Neural crest cell (in vitro differentiated cells): ENCODE results near the gene C5orf24. TPM values are rescaled to one million over a fixed set of nuclear protein-coding genes. Genes with fewer than 3 reads are reported as not detected.

ENCODE experiments used
- DNase-seq: peaks from one replicate; pipeline ENCODE4 v3.0.0; 2021; ENCODE audit warnings: low read depth, mixed read lengths, low spot score
- H3K27ac Mint-ChIP-seq: one replicate; pipeline ENCODE4 v1.8.0; 2021; ENCODE audit warnings: mild to moderate bottlenecking, mixed read lengths; ENCODE audit not compliant: unreplicated experiment
- H3K27me3 Mint-ChIP-seq: 2 replicates; pipeline ENCODE4 v1.8.0; 2021; ENCODE audit warnings: low read depth, mild to moderate bottlenecking, mixed read lengths
- H3K36me3 Mint-ChIP-seq: 2 replicates; pipeline ENCODE4 v1.8.0; 2021; ENCODE audit warnings: low read depth, mild to moderate bottlenecking, mixed read lengths
- H3K4me1 Mint-ChIP-seq: 2 replicates; pipeline ENCODE4 v1.8.0; 2021; ENCODE audit warnings: mixed read lengths
- H3K4me3 Mint-ChIP-seq: one replicate; pipeline ENCODE4 v1.8.0; 2021; ENCODE audit warnings: mild to moderate bottlenecking, mixed read lengths
- H3K9me3 Mint-ChIP-seq: 2 replicates; pipeline ENCODE4 v1.8.0; 2021; ENCODE audit warnings: mixed read lengths
- CTCF ChIP-seq: fragments of 200-600 bp; sonication (generic); conservative IDR thresholded peaks from 2 replicates; pipeline ENCODE4 v1.5.0; 2021; ENCODE audit warnings: antibody characterized with exemption, mild to moderate bottlenecking
- long read RNA-seq: library from polyadenylated mRNA; unstranded; transcript quantifications from one replicate; pipeline ENCODE4 v2.0.0, GENCODE V29; 2020
- total RNA-seq: library from RNA; stranded (reverse); gene quantifications from 2 replicates; pipeline ENCODE4 v1.2.1, GENCODE V29; 2021

Gene C5orf24
- 57.4 and 61.9 TPM in 2 replicates for total RNA-seq
- long read RNA-seq, full-length matches to known transcripts: 12 of 30 reads
- long read RNA-seq, partial matches to known transcripts: 0 of 30 reads
- long read RNA-seq, other reads (novel, unspliced or antisense): 18 of 30 reads

DNA sequence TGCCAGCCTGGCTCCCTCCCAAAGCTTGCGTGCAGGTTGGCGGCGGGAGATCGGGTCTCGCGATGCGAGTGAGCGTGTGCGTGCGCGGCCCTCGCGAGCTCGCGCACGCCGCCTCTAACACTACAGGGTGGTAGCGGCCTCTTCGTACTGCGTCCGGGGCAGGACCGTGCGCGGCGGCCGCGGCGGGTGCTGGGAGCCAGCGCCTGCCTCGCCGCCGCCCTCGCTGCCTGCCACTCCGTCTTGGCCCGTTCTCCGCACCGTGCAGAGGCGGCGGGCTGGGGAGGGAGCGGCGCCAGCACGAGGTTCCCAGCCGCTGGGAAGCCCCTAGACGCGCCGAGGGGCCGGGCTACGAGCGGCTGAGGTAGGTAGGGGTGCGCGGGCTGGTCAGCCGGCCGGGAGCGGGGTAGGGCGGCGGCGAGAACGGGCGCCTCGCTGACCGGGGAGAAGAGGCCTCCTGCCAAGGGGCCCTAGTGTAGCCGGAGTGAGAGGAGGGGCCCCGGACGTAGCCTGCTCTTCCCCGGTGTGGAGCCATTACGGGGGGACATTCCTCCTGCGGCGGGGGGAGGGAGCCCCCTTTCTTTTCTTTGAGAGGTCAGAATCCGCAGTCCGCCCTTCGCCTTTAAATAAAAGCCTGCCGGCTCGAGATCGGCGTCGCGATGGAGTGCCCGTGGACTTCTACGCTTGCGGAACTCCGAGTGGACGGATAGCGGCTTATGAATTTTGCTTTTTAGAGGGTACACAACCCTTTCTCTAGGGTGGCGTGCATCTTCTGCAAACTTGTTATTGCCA lies at the start of gene C5orf24:
TSS of gene C5orf24 (plus strand) at position 117 of the 789 bp plus-strand sequence. CDS start 8,933 bp downstream, outside the sequence.
- peak within 1 kb of the TSS; percentile 98 for H3K27ac Mint-ChIP-seq
- H3K27me3 Mint-ChIP-seq: no peaks in the 10 kb centered on the region
- H3K36me3 Mint-ChIP-seq: peaks cover 10% of the 10 kb centered on the region

GRCh38 chr5:134798468-134798867 lies 47.3 kb upstream of the C5orf24 start:
- H3K9me3 Mint-ChIP-seq: no peaks in the 10 kb centered on the region
- no peaks in the 10 kb centered on the region for H3K4me1 Mint-ChIP-seq
- no peak for DNase-seq
- peaks cover 18% of the 10 kb centered on the region for H3K36me3 Mint-ChIP-seq
- no peak overlapping the region for H3K4me3 Mint-ChIP-seq
- H3K27ac Mint-ChIP-seq: no peak overlapping the region
- H3K27me3 Mint-ChIP-seq: no peaks in the 10 kb centered on the region
- TF ChIP-seq CTCF: no peak

More for the DNA sequence above, at the start of gene C5orf24:
- no peak for TF ChIP-seq CTCF
- H3K4me3 Mint-ChIP-seq: peak within 1 kb of the TSS; percentile 96
- no peaks in the 10 kb centered on the region for H3K9me3 Mint-ChIP-seq
- peaks cover 22% of the 10 kb centered on the region for H3K4me1 Mint-ChIP-seq
- DNase-seq: peak; percentile 78

DNA sequence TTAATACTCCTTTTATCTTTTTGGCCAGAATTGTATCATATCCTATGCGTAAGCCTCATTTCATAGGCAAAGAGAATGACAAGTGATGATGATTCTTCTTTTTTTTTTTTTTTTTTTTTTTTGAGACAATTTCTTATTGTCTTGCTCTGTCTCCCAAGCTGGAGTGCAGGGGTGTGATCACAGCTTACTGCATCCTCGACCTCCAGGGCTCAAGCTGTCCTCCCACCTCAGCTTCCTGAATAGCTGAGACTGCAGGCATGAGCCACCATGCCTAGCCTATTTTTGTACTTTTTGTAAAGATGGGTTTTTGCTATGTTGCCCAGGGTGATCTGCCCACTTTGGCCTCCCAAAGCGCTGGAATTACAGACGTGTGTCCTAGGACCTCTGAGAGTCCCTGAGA lies 41.9 kb upstream of the C5orf24 start:
- H3K27me3 Mint-ChIP-seq: no peaks in the 10 kb centered on the region
- no peak overlapping the region for H3K4me3 Mint-ChIP-seq
- TF ChIP-seq CTCF: no peak
- no peak overlapping the region for H3K27ac Mint-ChIP-seq
- no peaks in the 10 kb centered on the region for H3K9me3 Mint-ChIP-seq
- no peak for DNase-seq
- H3K4me1 Mint-ChIP-seq: no peaks in the 10 kb centered on the region
- H3K36me3 Mint-ChIP-seq: peaks cover 6% of the 10 kb centered on the region

DNA sequence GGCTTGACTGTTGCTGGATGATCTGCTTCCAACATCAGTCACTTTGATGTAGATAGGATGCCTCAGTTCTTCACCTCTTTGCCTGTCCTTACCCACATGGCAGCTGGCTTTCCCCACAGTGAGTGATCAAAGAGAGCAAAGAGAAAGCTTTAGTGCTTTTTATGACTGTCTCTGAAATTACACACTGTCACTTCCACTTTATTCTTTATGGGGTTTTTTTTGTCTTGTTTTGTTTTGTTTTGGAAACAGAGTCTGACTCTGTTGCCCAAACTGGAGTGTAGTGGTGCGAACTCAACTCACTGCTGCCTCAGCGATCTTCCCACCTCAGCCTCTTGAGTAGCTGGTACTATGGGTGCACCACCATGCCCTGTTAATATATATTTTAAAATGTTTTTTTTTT lies 32.4 kb upstream of the C5orf24 start:
- H3K27me3 Mint-ChIP-seq: no peaks in the 10 kb centered on the region
- TF ChIP-seq CTCF: no peak
- H3K4me1 Mint-ChIP-seq: no peaks in the 10 kb centered on the region
- H3K9me3 Mint-ChIP-seq: no peaks in the 10 kb centered on the region
- H3K27ac Mint-ChIP-seq: no peak overlapping the region
- no peak overlapping the region for H3K4me3 Mint-ChIP-seq
- no peak for DNase-seq
- H3K36me3 Mint-ChIP-seq: peaks cover 8% of the 10 kb centered on the region

- Mint-ChIP-seq H3K4me1 (no peaks in the 10 kb centered on the region), H3K4me3 (no peak overlapping the region), H3K9me3 (no peaks in the 10 kb centered on the region), H3K27ac (no peak overlapping the region), H3K27me3 (no peaks in the 10 kb centered on the region), H3K36me3 (peaks cover 8% of the 10 kb centered on the region)
- DNase-seq: no peak
- no peak for TF ChIP-seq CTCF
Measured at GRCh38 chr5:134813827-134814226, 31.9 kb upstream of the C5orf24 start.
